Tibial nerve (tissue), 4 donors: ENCODE results near the gene VPS13D.

Source experiments
- CTCF ChIP-seq, 5 experiments: fragments of 200-600 bp in 3 of 5; fragments of 450-650 bp in 2 of 5; sonication (generic) in 3 of 5; IDR thresholded peaks; one replicate each; pipeline ENCODE4 v1.5.1; 2016 to 2019; ENCODE audit warnings: antibody characterized with exemption in 5 of 5, mild to moderate bottlenecking in 3 of 5, moderate library complexity in 2 of 5
- EP300 ChIP-seq, 2 donors: sonication (generic); formaldehyde crosslinking; IDR thresholded peaks; one replicate each; pipeline ENCODE4 v1.6.1; 2017; ENCODE audit warnings: antibody characterized with exemption in 2 of 2, mild to moderate bottlenecking in 1 of 2
- POLR2A ChIP-seq, 2 donors: fragments of 450-650 bp; IDR thresholded peaks; one replicate each; pipeline ENCODE4 v1.6.1; 2017; ENCODE audit warnings: antibody characterized with exemption in 2 of 2, mild to moderate bottlenecking in 2 of 2, moderate library complexity in 2 of 2

GRCh38 chr1:12220890-12221289, 8.9 kb upstream of the VPS13D start:
- TF ChIP-seq CTCF (IDR thresholded peaks at IDR 0.05), result no peak
- no peak for TF ChIP-seq POLR2A (IDR thresholded peaks at IDR 0.05)
- no peak for TF ChIP-seq EP300 (IDR thresholded peaks at IDR 0.05)
